Small intestine (tissue), 7 donors: ENCODE data around the gene RASSF3. TPM values are rescaled to one million over a fixed set of nuclear protein-coding genes. Genes with fewer than 3 reads are reported as not detected.
"Not testable (repeated sequence)": the region's sequence is repeated elsewhere in the genome, so short reads cannot be mapped to it uniquely, and the experiment has no call there.

ENCODE experiments used
- DNase-seq, 2 donors: peaks; one replicate each; pipeline versions ENCODE4 v3.0.0 to v3.0.0-alpha.2; 2013
- FAIRE-seq: peaks from 2 replicates; lab custom pipeline; 2012; peaks lifted over from hg19 to GRCh38; lab: Jason Lieb, UNC
- H3K27ac ChIP-seq, 3 donors: one replicate each; pipeline ENCODE4 v1.5.1; 2013; ENCODE audit warnings: low read length in 2 of 3, mild to moderate bottlenecking in 2 of 3, control low read depth in 1 of 3, inconsistent platforms in 1 of 3, low read depth in 1 of 3, moderate library complexity in 1 of 3
- H3K27me3 ChIP-seq, 3 donors: one replicate each; pipeline ENCODE4 v1.6.1; 2013; ENCODE audit warnings: low read length in 3 of 3, inconsistent platforms in 1 of 3; ENCODE audit not compliant: control insufficient read depth in 3 of 3, insufficient read depth in 3 of 3
- H3K36me3 ChIP-seq, 3 donors: one replicate each; pipeline ENCODE4 v1.6.1; 2013; ENCODE audit warnings: low read length in 3 of 3, inconsistent platforms in 1 of 3, low read depth in 1 of 3, mild to moderate bottlenecking in 1 of 3, moderate library complexity in 1 of 3; ENCODE audit not compliant: control insufficient read depth in 3 of 3, insufficient read depth in 2 of 3
- H3K4me1 ChIP-seq, 3 donors: one replicate each; pipeline ENCODE4 v1.6.1; 2013; ENCODE audit warnings: low read length in 2 of 3, inconsistent platforms in 1 of 3, low read depth in 1 of 3, mild to moderate bottlenecking in 1 of 3, moderate library complexity in 1 of 3; ENCODE audit not compliant: control insufficient read depth in 3 of 3, insufficient read depth in 2 of 3
- H3K4me3 ChIP-seq, 3 donors: one replicate each; pipeline ENCODE4 v1.5.1; 2013; ENCODE audit warnings: low read length in 3 of 3, control low read depth in 1 of 3, inconsistent platforms in 1 of 3, low read depth in 1 of 3, mild to moderate bottlenecking in 1 of 3, moderate library complexity in 1 of 3
- H3K9me3 ChIP-seq, 2 donors: one replicate each; pipeline ENCODE4 v1.6.1; 2013; ENCODE audit warnings: low read depth in 1 of 2, low read length in 1 of 2; ENCODE audit not compliant: control insufficient read depth in 2 of 2, insufficient read depth in 1 of 2
- WGBS, 3 donors: extraction: QIAGEN DNeasy Blood & Tissue Kit; methylation state at CpG; one replicate each; pipeline ENCODE4 v1.1.7; 2013; 5-methylcytosine and 5-hydroxymethylcytosine counted together
- polyA plus RNA-seq, 4 donors: library from polyadenylated mRNA; stranded (reverse) in 3 of 4; unstranded in 1 of 4; fragments of 200-250 nt in 3 of 4; fragments of 120-200 nt in 1 of 4; gene quantifications; one replicate each; pipeline versions ENCODE4 v1.2.1 to v1.2.3, GENCODE V29; 2013
- donor health status: healthy with polysubstance abuse.
- donor health status: control.
- donor health status: control.
- donor health status: Bipolar disorder and iron deficiency.
- donor health status: healthy.

The RASSF3 gene
- polyA plus RNA-seq, 4 donors: 14.9 to 23.3 (median 21.9) TPM

DNA sequence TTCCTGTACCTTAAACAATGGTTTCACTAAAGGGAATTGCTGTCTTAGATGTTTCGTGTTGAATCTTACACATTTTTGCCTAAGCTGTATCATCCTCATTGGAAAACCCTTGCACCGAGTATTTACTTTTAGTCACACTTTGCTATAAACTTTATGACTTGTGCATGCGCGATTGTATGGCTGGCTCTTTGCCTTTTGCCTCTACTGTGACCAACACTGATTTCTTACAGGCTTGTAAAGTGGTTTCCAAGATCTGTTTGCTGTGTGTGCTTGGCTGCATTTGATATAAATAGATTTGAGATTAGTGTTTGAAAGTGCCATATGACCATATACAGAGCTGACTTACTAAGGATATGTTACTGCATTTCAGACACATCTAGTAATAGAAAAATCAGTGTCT lies 40.5 kb downstream of the RASSF3 start:
- Histone ChIP-seq H3K27ac (peak overlapping the region in 1 of 3 donors; percentile 65), H3K27me3 (no peaks in the 10 kb centered on the region), H3K4me3 (no peak overlapping the region), H3K9me3 (no peaks in the 10 kb centered on the region), H3K4me1 (peaks cover 2 to 16% (median 13%) of the 10 kb centered on the region in 3 donors), H3K36me3 (peaks cover 0 to 2% (median 2%) of the 10 kb centered on the region in 3 donors)
- WGBS, 3 donors: 10 to 44% (median 22%) methylated on average over 4 of the region's 4 CpGs
- FAIRE-seq (no peak), DNase-seq (peak; percentile 80 to 82)

DNA sequence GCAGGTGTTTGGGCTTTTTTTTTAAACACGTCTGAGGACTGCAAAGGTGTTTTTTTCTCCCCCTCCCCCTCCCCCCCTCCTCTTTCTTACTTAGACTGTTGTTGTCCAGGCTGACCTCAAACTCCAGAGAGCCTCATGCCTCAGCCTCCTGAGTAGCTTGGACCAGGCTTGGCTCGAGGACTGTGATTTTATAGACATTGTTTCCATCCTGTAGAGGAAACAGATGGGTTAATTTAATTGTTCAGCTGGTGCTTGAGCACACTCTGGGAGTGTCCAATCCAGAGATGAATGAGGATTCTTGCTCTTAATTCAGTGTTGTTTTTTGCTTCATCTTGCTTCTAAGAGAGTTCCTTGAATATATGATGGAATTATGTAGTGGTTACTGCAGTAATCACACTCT lies 42.1 kb downstream of the RASSF3 start:
- Histone ChIP-seq H3K4me3 (no peak overlapping the region), H3K4me1 (peaks cover 4 to 18% (median 13%) of the 10 kb centered on the region in 3 donors), H3K27ac (no peak overlapping the region), H3K9me3 (no peaks in the 10 kb centered on the region), H3K27me3 (no peaks in the 10 kb centered on the region), H3K36me3 (peaks cover 0 to 6% (median 2%) of the 10 kb centered on the region in 3 donors)
- 38 to 63% (median 60%) methylated on average over 2 of the region's 2 CpGs for WGBS, 3 donors
- DNase-seq (no peak), FAIRE-seq (no peak)

DNA sequence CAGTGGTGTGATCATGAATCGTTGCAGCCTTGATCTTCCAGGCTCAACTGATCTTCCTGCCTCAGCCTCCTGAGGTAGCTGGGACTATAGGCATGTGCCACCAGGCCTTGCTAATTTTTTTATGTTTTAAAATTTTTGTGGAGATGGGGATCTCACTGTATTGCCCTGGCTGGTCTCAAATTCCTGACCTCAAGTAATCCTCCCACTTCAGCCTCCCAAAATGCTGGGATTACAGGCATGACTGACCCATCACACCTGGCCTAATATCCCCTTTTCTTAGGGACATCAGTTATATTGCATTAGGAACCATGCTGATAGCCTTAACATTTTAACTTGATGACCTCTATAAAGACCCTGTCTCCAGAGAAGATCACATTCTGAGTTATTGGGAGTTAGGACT lies 42.8 kb downstream of the RASSF3 start:
- DNase-seq (no peak), FAIRE-seq (no peak)
- Histone ChIP-seq H3K27ac (no peak overlapping the region), H3K4me3 (no peak overlapping the region), H3K4me1 (peaks cover 4 to 18% (median 13%) of the 10 kb centered on the region in 3 donors), H3K27me3 (no peaks in the 10 kb centered on the region), H3K36me3 (peaks cover 0 to 12% (median 2%) of the 10 kb centered on the region in 3 donors), H3K9me3 (no peaks in the 10 kb centered on the region)
- WGBS, 3 donors: 73 to 95% (median 80%) methylated on average over 1 of the region's 1 CpG

DNA sequence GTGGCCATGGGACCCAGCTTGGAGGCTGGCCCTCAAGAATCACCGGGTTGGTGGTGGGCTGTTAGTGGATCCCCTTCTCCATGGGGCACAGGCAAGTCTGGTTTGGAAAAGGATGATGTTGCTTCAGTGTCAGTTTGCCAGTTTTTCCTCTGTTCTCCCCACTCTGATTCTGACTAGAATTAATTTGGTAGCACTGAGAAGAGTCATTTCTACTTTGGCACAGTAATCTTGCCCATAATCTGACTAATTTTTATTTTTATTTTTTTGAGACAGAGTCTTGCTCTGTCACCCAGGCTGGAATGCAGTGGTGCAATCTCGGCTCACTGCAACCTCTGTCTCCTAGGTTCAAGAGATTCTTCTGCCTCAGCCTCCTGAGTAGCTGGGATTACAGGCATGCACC lies 43.6 kb downstream of the RASSF3 start:
- not testable (repeated sequence) for FAIRE-seq, H3K27me3 ChIP-seq, H3K27ac ChIP-seq, DNase-seq, H3K9me3 ChIP-seq, H3K4me3 ChIP-seq
- H3K4me1 ChIP-seq: peaks cover 5 to 18% (median 13%) of the 10 kb centered on the region in 3 donors
- WGBS, 3 donors: 89 to 100% (median 93%) methylated on average over 2 of the region's 2 CpGs
- peaks cover 0 to 12% (median 0%) of the 10 kb centered on the region in 3 donors for H3K36me3 ChIP-seq

DNA sequence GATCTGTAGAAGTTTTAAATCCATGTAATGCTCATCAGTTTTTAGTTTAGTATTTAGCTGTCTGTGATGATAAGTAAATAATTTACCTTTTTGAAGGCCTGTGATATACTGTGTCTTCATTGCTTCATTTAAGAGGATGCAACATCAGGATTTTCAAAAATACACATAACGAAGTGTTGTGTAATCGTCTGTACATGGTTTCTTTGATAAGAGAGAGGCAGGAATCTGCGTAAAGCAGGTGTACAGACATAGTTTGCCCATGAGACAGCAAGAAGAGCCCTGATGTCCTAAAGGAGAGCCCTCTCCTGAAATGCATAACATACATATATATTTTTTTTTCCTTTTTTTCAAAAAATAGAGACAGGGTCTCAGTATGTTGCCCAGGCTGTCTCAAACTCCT lies 44.8 kb downstream of the RASSF3 start:
- H3K4me1 ChIP-seq: peaks cover 6 to 16% (median 16%) of the 10 kb centered on the region in 3 donors

DNA sequence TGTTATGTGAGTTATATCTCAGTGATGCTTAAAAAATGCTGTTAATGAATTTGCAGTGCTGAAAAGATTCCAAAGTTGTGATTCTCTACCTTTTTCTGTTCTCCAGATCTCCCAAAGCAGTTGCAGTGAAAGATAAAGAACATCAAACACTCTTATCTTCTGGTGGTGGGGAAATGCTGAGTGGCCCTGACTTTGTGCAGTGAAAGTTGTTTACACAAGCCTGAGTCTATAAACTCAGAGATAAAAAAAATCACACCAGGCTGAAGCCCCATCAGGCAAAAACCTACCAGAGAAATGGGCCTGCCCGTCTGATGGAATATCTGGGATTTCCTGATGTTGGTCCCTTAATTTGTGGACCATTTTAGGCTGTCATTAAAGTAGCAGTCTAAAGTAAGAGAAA lies 46.1 kb downstream of the RASSF3 start:
- H3K9me3 ChIP-seq: no peaks in the 10 kb centered on the region
- H3K4me3 ChIP-seq: no peak overlapping the region
- no peaks in the 10 kb centered on the region for H3K27me3 ChIP-seq
- peaks cover 6 to 12% (median 8%) of the 10 kb centered on the region in 3 donors for H3K4me1 ChIP-seq
- H3K27ac ChIP-seq: no peak overlapping the region
- WGBS, 3 donors: 19 to 43% (median 33%) methylated on average over 1 of the region's 1 CpG
- FAIRE-seq (no peak), DNase-seq (peak; percentile 26 to 41)
- H3K36me3 ChIP-seq: peaks cover 0 to 12% (median 0%) of the 10 kb centered on the region in 3 donors

More for the DNA sequence above, 44.8 kb downstream of the RASSF3 start:
- FAIRE-seq (no peak), DNase-seq (no peak)
- Histone ChIP-seq H3K27me3 (no peaks in the 10 kb centered on the region), H3K9me3 (no peaks in the 10 kb centered on the region), H3K36me3 (peaks cover 0 to 12% (median 0%) of the 10 kb centered on the region in 3 donors), H3K4me3 (no peak overlapping the region), H3K27ac (no peak overlapping the region)
- WGBS, 3 donors: 17 to 72% (median 41%) methylated on average over 3 of the region's 3 CpGs

DNA sequence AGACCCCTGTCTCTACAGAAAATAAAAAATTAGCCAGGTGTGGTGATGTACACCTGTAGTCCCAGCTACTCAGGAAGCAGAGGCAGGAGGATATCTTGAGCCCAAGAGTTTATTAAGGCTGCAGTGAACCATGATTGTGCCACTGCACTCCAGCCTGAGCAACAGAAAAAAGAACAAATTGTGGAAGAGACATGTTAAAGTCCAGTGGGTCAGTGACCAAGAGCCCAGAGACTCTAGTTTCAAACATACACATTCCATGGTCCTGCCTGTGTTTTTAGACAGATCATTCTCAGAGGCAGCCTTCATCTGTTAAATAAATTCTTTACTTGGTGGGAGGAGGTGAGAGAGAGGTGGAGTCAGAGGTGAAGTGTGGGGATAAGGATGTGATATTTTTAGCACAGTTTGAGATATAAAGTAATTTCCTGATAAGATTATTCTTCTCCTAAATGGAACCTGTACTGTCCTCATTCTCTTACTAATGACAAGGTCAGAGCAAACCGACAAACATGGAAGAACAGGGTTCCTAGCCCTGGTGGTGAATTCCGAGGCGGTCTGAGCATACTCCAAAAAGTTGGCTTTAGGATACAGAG lies 48.7 kb downstream of the RASSF3 start:
- DNase-seq: no peak
- Histone ChIP-seq H3K9me3 (no peaks in the 10 kb centered on the region), H3K27me3 (no peaks in the 10 kb centered on the region), H3K4me1 (peaks cover 6 to 11% (median 8%) of the 10 kb centered on the region in 3 donors), H3K27ac (peak overlapping the region in 1 of 3 donors; percentile 28), H3K36me3 (peaks cover 0 to 10% (median 0%) of the 10 kb centered on the region in 3 donors), H3K4me3 (no peak overlapping the region)
- FAIRE-seq: no peak
- 63 to 76% (median 71%) methylated on average over 3 of the region's 3 CpGs for WGBS, 3 donors

DNA sequence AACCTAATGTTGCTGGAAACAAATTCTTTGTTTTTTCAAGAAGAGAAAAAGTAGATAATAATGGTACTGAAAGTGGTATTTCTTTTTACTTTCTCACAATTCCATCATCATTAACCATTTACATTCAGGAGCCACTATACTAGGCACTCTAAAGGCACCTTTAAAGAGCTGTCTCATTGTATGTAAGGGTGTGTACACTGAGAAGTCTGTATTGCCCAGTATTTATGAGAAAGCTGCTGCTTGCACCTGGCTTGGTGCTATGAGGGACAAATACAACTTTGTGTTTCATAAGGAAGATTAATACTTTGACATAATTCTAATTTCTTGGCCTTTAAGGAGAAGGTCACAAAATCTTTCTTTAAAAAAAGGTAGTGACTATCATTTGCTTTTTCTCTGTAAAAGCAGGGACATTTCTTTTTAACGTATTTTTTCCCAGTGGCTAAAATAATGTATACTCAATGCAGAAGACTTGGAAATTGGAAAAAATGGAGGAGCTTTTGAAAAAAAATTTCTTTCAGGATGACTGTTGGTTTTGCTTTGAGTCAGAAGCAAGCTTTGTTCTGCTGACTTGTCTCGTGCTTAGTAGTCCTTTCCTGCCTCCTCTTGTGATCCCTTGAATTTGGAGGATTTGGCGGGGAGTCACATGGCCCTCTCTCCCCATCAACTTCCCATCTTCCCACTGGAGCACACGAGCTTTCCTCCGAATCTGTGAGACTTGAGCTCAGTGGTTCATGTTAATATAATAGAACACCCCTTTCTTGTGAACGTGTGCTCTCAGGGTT lies 50.1 kb downstream of the RASSF3 start:
- Histone ChIP-seq H3K9me3 (no peaks in the 10 kb centered on the region), H3K4me3 (no peak overlapping the region), H3K36me3 (peaks cover 0 to 10% (median 0%) of the 10 kb centered on the region in 3 donors), H3K27ac (no peak overlapping the region), H3K27me3 (no peaks in the 10 kb centered on the region), H3K4me1 (peaks cover 4 to 7% (median 5%) of the 10 kb centered on the region in 3 donors)
- FAIRE-seq (no peak), DNase-seq (no peak)
- WGBS, 3 donors: 80 to 90% (median 81%) methylated on average over 6 of the region's 6 CpGs
